ENCODE results near the gene DNER.
"Not testable (repeated sequence)": the region's sequence is repeated elsewhere in the genome, so short reads cannot be mapped to it uniquely, and the experiment has no call there.

Gene DNER

GRCh38 chr2:229562472-229563127 lies 151.8 kb downstream of the DNER start:
- no peak for DNase-seq

DNA sequence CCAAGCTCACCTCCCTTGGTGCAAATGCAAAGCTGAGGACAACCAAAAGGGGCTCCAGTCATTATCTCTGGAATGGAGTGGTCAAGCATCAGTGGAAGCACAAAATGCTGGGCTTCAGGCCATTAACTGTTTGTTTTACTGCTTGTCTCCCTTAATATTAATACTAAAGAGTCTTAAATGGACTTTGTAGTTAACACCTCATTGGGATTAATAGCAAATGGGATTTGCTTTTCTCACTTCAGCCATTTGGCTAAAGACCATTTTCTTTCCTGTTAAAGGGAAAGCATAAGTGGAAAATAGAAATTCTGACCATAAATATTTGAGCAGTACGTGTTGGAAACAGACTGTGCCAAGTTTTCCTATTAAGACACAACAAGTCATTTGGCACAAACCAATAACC lies 154.4 kb downstream of the DNER start:
- DNase-seq, result peak; percentile 91

- no peak for DNase-seq
These were observed 161.3 kb downstream of the DNER start for GRCh38 chr2:229553091-229553490.

- DNase-seq, result no peak
These were observed 171.0 kb downstream of the DNER start for GRCh38 chr2:229543176-229543873.

GRCh38 chr2:229539628-229540027 lies 174.7 kb downstream of the DNER start:
- no peak for DNase-seq

GRCh38 chr2:229531594-229531993 lies 182.8 kb downstream of the DNER start:
- DNase-seq, result no peak

DNA sequence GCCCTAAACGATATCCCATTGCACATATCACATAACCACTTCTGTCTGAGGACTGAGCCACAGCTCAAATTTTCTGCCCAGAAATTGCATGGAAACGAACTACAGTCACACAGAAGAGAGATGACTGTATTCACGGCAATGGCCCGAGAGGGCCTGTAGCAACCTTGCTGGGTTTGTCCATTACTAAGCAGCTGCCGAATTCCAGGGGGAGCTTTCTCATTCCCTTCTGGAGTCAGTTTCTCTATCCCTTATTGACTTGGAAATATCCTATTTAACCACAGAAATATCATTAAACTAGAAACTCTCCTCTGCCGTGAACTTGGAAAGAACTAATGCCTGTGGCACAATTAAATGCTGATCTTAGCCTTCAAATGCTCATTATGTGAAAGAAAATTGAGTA lies 183.9 kb downstream of the DNER start:
- DNase-seq, result no peak

GRCh38 chr2:229528846-229529245 lies 185.5 kb downstream of the DNER start:
- DNase-seq, result no peak

- DNase-seq, result no peak
These were observed 187.4 kb downstream of the DNER start for GRCh38 chr2:229526951-229527350.

DNA sequence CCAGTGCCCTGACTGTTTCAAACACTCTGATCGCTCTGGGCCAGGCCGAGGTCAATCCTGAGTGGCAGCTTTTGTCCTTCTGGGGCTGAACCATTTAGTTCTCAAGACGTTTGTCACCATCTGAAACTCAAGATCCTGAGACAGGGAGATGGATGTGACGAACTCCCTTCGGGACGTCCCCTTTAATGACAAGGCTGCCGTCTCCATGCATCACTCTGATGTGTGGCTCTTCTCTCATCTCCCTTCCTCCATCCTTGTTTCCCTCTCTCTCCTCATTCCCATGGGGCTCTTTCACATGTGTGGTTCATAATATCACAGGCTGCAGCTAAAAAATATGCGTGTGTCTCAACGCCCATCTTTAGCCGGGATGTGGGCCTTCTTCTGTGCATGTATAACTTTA lies 189.6 kb downstream of the DNER start:
- DNase-seq, result no peak

GRCh38 chr2:229523663-229524062 lies 190.7 kb downstream of the DNER start:
- no peak for DNase-seq

DNA sequence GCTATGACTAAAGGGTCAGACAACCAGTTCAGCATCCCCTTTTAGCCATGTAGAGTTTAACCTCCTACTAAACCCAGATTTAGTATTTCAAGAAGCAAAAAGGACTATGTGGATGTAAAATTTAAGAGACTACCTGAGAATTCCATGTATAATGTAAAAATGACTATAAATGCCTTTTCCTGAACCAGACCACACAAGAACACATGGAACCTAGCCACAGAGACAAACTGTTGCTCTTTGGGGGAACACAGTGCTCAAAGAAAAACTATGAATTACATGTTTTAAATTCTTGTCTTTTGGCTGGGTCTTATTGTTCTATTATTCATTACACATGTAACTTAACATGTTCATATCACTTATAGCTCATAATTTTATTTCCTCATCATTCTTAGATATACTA lies 192.8 kb downstream of the DNER start:
- DNase-seq, result no peak

DNA sequence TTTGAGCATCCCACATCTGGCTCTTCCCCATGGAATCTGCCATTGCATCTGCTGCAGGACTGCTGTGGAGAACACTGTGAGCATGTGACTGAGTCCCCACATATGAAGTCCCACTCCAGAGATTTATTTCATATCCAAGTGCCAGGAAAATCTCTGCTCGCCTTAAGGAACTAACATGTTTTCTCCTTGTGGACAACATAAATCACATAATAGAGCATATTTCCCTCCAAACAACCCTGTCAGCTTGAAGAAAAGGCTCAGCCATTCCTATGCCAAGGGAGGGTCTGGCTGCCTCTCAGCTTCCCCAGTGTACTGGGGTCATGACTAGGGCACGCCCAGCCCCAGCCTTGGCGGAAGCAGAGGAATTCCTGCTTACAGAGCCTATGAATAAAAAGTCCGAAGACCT lies 193.7 kb downstream of the DNER start:
- no peak for DNase-seq

DNA sequence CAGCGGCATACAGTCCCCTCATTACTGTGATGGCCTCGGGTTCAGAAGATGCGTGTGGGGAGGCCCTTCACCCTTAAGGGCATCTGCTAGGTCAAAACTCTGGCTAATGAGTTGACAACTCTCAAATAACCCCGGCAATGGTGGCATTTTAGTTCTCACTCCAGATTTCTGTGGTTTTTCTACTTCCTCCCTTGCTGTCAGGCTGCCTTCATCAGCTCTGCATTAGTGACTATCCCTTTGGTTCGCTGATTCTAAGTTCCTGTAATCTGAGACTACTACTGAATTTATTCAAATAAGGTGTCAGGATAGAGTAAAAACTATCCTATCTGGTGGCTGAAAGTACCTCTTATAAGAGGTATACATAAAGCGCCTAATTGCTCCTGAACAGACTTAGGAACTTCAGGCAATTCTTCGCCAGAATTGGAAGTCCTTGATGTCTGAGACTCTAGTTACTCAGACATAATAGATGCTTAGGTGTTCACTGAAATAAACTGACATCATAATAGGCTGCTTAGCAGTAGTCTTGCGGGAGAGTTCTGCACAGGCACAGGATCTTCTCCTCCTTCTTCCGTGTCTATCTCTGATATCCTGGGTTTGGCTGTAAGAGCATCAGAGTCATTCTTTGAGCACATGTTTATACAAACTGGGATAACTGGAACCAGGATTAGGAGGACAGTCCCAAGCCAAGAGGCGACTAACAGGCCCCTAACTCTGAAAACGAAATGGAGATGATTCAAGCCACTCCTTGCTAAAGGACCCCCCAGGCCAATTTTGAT lies 194.5 kb downstream of the DNER start:
- no peak for DNase-seq

DNA sequence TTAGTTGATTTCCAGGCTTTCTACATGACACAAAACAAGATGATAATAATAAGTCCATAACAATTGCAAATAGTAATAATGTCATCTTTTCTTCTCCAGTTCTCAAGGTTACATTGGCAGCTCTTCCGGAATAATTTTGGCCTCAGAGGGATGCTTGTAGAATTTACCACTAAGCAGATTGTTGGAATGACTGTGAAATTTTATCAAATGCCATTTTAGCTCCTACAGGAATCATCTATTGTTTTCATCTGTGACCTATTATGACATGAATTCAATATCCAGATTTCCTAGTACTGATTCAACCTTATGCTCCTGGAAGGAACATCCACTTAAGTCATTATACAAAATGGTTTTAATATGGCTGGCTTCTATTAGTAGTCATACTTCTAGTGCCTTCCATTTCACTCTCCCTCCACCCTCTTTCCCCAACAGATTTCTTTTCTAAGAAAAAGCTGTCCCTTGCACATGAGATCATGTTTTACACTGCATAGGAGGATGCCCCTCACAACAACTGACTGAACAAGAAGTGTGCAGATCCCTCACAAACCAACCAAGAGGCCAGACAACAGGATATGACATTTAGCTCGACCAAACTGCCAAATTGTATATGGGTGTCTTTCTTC lies 200.0 kb downstream of the DNER start:
- no peak for DNase-seq

- no peak for DNase-seq
These were observed 202.8 kb downstream of the DNER start for GRCh38 chr2:229511524-229511923.

DNA sequence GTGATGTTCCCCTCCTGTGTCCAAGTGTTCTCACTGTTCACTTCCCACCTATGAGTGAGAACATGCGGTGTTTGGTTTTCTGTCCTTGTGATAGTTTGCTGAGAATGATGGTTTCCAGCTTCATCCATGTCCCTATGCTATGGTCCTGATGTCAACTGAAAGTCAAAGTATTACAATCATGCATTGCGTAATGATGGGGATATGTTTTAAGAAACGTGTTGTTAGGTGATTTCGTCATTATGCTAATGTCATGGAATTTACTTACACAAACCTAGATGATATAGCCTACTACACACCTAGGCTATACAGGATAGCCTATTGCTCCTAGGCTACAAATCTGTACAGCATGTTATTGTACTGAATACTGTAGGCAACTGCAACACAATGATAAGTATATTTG lies 207.7 kb downstream of the DNER start:
- DNase-seq, result not testable (repeated sequence)

DNA sequence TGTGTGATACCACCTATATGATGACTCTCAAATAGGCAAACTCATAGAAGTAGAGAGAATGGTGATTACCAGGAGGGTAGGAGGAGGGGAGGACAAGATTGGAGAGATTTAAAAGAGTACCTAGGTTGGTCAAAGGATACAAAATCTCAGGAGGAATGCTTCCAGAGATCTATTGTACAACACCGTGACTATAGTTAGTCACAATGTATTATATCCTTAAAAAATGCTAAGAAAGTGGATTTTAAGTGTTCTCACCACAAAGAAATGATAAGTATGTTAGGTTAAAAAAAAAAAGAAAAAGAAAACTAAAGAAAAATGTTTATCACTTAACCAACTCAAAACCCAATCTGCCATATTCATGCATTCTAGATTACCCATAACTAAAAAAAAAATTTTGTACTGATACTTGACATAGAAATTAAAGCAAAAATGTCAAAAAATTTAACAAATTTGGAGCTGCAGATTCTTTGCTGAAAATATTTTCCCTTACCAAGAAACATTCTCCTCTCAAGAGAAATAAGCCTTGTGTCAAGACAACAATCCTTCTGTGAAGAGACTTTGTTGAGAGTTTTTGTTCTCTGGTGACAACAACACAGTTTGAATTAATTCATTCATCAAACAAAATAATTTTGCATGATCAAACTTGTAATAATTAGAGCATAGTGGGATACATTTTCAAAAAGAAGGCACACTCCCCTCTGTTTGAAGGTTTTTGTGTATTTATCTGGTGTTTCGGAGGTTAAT lies 213.1 kb downstream of the DNER start:
- no peak for DNase-seq

GRCh38 chr2:229492034-229492433 lies 222.3 kb downstream of the DNER start:
- DNase-seq, result no peak

DNA sequence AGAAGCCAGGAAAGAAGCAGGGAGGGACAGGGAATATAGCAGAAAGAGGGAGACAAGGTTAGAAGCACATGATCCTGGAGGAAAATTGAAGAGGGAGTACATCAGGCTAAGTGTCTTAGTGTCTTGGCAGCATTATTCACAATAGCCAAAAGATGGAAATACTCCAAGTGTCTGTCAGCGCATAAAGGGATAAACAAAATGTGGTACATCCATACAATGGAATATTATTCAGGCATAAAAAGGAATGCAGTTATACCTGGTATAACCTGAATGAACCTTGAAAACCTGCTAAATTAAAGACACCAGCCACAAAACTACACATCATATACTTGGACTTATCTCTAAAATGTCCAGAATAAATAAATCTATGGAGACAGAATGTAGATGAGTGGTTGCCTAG lies 224.2 kb downstream of the DNER start:
- DNase-seq, result no peak

DNA sequence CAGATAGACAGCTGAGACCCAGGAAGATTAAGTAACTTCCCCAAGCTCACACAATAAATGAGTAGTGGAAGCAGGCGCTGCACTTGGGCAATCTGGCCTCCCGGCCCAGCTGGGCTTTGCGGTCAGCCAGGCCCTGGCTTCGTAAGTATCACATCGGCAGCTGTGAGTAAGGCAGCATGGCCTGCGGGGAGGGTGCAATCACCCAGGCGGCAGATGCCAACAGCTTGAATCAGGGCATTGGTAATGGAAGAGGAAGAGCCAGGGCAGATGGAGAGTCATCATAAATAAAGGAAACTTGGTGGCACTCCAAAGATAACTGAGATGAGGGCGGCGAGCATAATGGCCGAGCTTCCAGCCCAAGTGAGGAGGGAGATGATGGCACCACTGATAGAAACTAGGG lies 225.3 kb downstream of the DNER start:
- no peak for DNase-seq

DNA sequence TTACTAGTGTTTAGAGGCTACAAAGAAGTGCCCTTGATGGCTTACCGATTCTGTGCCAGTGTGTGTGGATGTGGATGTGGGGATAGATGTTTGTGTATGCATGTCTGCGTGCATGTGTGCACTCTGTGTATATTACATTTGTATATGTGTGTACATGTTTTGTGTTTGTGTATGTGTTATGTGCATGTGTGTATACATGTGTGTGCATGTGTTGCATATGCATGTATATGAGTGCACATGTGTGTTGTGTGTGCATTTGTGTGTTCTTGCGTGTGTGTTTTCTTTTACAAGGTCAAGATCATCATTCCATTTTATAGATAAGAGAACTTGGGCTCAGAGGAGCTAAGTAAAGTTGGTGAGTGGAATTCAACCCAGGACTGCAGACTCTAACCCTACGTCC lies 226.1 kb downstream of the DNER start:
- no peak for DNase-seq

DNA sequence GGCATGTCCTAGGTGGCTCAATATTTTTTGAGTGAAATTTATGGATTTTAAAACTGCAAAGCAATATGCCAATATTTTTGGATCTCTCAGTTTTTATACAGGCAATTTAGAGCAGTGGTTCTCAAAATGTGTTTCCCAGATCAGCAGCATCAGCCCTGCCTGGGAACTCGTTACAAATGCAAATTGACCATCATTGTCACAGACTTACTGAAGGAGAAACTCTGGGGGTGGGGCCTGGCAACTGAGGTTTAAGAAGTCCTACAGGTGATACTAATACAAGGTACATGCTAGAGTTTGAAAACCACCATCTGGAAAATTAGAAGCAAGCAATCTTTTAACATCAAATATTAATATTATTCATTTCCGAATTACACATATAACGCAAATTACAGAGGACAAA lies 227.7 kb downstream of the DNER start:
- DNase-seq, result no peak
